ENCODE results near the gene EHF. TPM values are rescaled to one million over a fixed set of nuclear protein-coding genes. Genes with fewer than 3 reads are reported as not detected.

EHF gene
- total RNA-seq, 1 donor from 2014 or later: not detected

GRCh38 chr11:34650528-34650927, 29.6 kb downstream of the EHF start:
- TF ChIP-seq CTCF (IDR thresholded peaks at IDR 0.05; ENCODE audit: unreplicated experiment): no peak
- H3K9me3 Mint-ChIP-seq (ENCODE audit: unreplicated experiment): no peaks in the 10 kb centered on the region

GRCh38 chr11:34651551-34651950, 30.7 kb downstream of the EHF start:
- no peak overlapping the region for H3K4me3 Mint-ChIP-seq (ENCODE audit: unreplicated experiment)
- peaks cover 8% of the 10 kb centered on the region for H3K4me1 Mint-ChIP-seq (ENCODE audit: unreplicated experiment)
- no peaks in the 10 kb centered on the region for H3K36me3 Mint-ChIP-seq (ENCODE audit: low read depth, unreplicated experiment)
- TF ChIP-seq CTCF (IDR thresholded peaks at IDR 0.05; ENCODE audit: unreplicated experiment): no peak
- no peaks in the 10 kb centered on the region for H3K9me3 Mint-ChIP-seq (ENCODE audit: unreplicated experiment)
- H3K27ac Mint-ChIP-seq (ENCODE audit: unreplicated experiment): peak overlapping the region; percentile 32
- H3K27me3 Mint-ChIP-seq (ENCODE audit: unreplicated experiment): peaks cover 2% of the 10 kb centered on the region
- no peak for DNase-seq (ENCODE audit: low spot score)

More at GRCh38 chr11:34650528-34650927, 29.6 kb downstream of the EHF start:
- H3K4me1 Mint-ChIP-seq (ENCODE audit: unreplicated experiment): peaks cover 10% of the 10 kb centered on the region
- peak overlapping the region; percentile 16 for H3K4me3 Mint-ChIP-seq (ENCODE audit: unreplicated experiment)
- H3K27ac Mint-ChIP-seq (ENCODE audit: unreplicated experiment): no peak overlapping the region
- DNase-seq (ENCODE audit: low spot score): no peak
- H3K27me3 Mint-ChIP-seq (ENCODE audit: unreplicated experiment): peaks cover 2% of the 10 kb centered on the region
- no peaks in the 10 kb centered on the region for H3K36me3 Mint-ChIP-seq (ENCODE audit: low read depth, unreplicated experiment)

- H3K4me1 Mint-ChIP-seq (ENCODE audit: unreplicated experiment): peaks cover 8% of the 10 kb centered on the region
- no peaks in the 10 kb centered on the region for H3K9me3 Mint-ChIP-seq (ENCODE audit: unreplicated experiment)
- no peak overlapping the region for H3K4me3 Mint-ChIP-seq (ENCODE audit: unreplicated experiment)
- H3K36me3 Mint-ChIP-seq (ENCODE audit: low read depth, unreplicated experiment): no peaks in the 10 kb centered on the region
- no peak overlapping the region for H3K27ac Mint-ChIP-seq (ENCODE audit: unreplicated experiment)
- H3K27me3 Mint-ChIP-seq (ENCODE audit: unreplicated experiment): peaks cover 2% of the 10 kb centered on the region
- TF ChIP-seq CTCF (IDR thresholded peaks at IDR 0.05; ENCODE audit: unreplicated experiment): no peak
- no peak for DNase-seq (ENCODE audit: low spot score)
Measured at GRCh38 chr11:34652191-34652973, 31.5 kb downstream of the EHF start.

DNA sequence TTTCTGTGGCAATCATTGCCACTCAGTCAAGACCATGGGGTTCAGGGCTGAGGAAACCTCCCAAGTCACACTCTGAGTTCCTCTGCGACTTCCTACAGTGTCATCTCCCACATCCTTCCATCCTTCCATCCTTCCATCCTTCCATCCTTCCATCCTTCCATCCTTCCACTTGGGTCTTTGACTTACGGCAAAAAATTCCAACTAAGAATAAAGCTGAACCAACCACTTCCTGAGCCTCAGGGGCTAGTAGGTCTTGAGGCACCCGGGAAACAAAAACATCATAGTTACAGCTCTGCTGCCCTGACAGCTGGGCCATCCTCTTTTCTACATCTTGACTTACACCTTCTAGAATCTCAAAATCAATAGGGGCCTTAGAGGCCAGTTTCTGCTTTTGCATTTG, 32.1 kb downstream of the EHF start:
- TF ChIP-seq CTCF (IDR thresholded peaks at IDR 0.05; ENCODE audit: unreplicated experiment): no peak
- Mint-ChIP-seq H3K4me3 (ENCODE audit: unreplicated experiment) (no peak overlapping the region), H3K4me1 (ENCODE audit: unreplicated experiment) (peaks cover 8% of the 10 kb centered on the region), H3K36me3 (ENCODE audit: low read depth, unreplicated experiment) (no peaks in the 10 kb centered on the region), H3K9me3 (ENCODE audit: unreplicated experiment) (no peaks in the 10 kb centered on the region), H3K27me3 (ENCODE audit: unreplicated experiment) (peaks cover 2% of the 10 kb centered on the region), H3K27ac (ENCODE audit: unreplicated experiment) (no peak overlapping the region)
- no peak for DNase-seq (ENCODE audit: low spot score)

- no peak overlapping the region for H3K27ac Mint-ChIP-seq (ENCODE audit: unreplicated experiment)
- H3K9me3 Mint-ChIP-seq (ENCODE audit: unreplicated experiment): no peaks in the 10 kb centered on the region
- no peaks in the 10 kb centered on the region for H3K36me3 Mint-ChIP-seq (ENCODE audit: low read depth, unreplicated experiment)
- no peak overlapping the region for H3K4me3 Mint-ChIP-seq (ENCODE audit: unreplicated experiment)
- H3K4me1 Mint-ChIP-seq (ENCODE audit: unreplicated experiment): peaks cover 8% of the 10 kb centered on the region
- peaks cover 2% of the 10 kb centered on the region for H3K27me3 Mint-ChIP-seq (ENCODE audit: unreplicated experiment)
- no peak for TF ChIP-seq CTCF (IDR thresholded peaks at IDR 0.05; ENCODE audit: unreplicated experiment)
- no peak for DNase-seq (ENCODE audit: low spot score)
Measured at GRCh38 chr11:34653851-34654482, 33.1 kb downstream of the EHF start.

Measured in endothelial cell (in vitro differentiated cells).